Natural killer cell (primary cell): ENCODE results near the gene DEAF1. TPM values are rescaled to one million over a fixed set of nuclear protein-coding genes. Genes with fewer than 3 reads are reported as not detected.

Experiments
- ATAC-seq, 3 donors: fragments of 150-1000 bp in 2 of 3; fragments of 200-7000 bp in 1 of 3; cut with Tn5 transposase; 1 replicate in 1 of 3; 2 replicates in 2 of 3; pipeline ENCODE4 v1.10.0; 2021; ENCODE audit warnings: mild to moderate bottlenecking in 2 of 3, moderate library complexity in 2 of 3
- DNase-seq, 2 donors: peaks; one replicate each; pipeline versions ENCODE4 v3.0.0 to v3.0.0-alpha.2; 2013 to 2021; ENCODE audit warnings: mixed read lengths in 1 of 2
- H3K27ac ChIP-seq: one replicate; pipeline ENCODE4 v1.5.1; 2013; ENCODE audit warnings: mild to moderate bottlenecking, low read length
- H3K27me3 ChIP-seq: one replicate; pipeline ENCODE4 v1.6.1; 2013; ENCODE audit warnings: low read length; ENCODE audit not compliant: control insufficient read depth, insufficient read depth
- H3K36me3 ChIP-seq: one replicate; pipeline ENCODE4 v1.6.1; 2013; ENCODE audit warnings: low read length; ENCODE audit not compliant: control insufficient read depth, insufficient read depth
- H3K4me1 ChIP-seq: one replicate; pipeline ENCODE4 v1.6.1; 2013; ENCODE audit warnings: low read length; ENCODE audit not compliant: control insufficient read depth, insufficient read depth
- H3K4me3 ChIP-seq: one replicate; pipeline ENCODE4 v1.5.1; 2013; ENCODE audit warnings: low read length
- H3K9me3 ChIP-seq: one replicate; pipeline ENCODE4 v1.6.1; 2013; ENCODE audit warnings: low read length; ENCODE audit not compliant: control insufficient read depth, insufficient read depth
- H3K27ac Mint-ChIP-seq, 2 donors: one replicate each; pipeline ENCODE4 v1.8.0; 2022; ENCODE audit warnings: mild to moderate bottlenecking in 2 of 2, mixed read lengths in 2 of 2, moderate library complexity in 1 of 2
- H3K27me3 Mint-ChIP-seq, 2 donors: one replicate each; pipeline ENCODE4 v1.8.0; 2022; ENCODE audit warnings: low read depth in 2 of 2, mixed read lengths in 2 of 2
- H3K36me3 Mint-ChIP-seq: one replicate; pipeline ENCODE4 v1.8.0; 2022; ENCODE audit warnings: mixed read lengths
- H3K4me1 Mint-ChIP-seq, 2 donors: one replicate each; pipeline ENCODE4 v1.8.0; 2022; ENCODE audit warnings: mixed read lengths in 2 of 2
- H3K4me3 Mint-ChIP-seq: one replicate; pipeline ENCODE4 v1.8.0; 2022; ENCODE audit warnings: mild to moderate bottlenecking, moderate library complexity, mixed read lengths
- H3K9me3 Mint-ChIP-seq, 2 donors: one replicate each; pipeline ENCODE4 v1.8.0; 2022; ENCODE audit warnings: mixed read lengths in 2 of 2
- WGBS: methylation state at CpG from one replicate; pipeline ENCODE4 v1.1.7; 2013; ENCODE audit warnings: missing lambda C conversion rate; ENCODE audit not compliant: insufficient coverage; 5-methylcytosine and 5-hydroxymethylcytosine counted together
- intact Hi-C: fragments of 100-400 bp; cut with micrococcal nuclease; formaldehyde crosslinking; loops from one replicate; pipeline ENCODE4 v1.14.2; 2022
- total RNA-seq, 4 donors: library from RNA; stranded (reverse); fragments of 120-200 nt in 1 of 4; gene quantifications; one replicate each; pipeline versions ENCODE4 v1.2.3 to v1.2.4, GENCODE V29; 2013 to 2022
- TF ChIP-seq, protein P1 (sequence below): fragments of 200-600 bp; IDR thresholded peaks from one replicate; pipeline ENCODE4 v1.8.0; 2022; ENCODE audit warnings: antibody characterized with exemption

Gene DEAF1
- total RNA-seq, 3 donors from 2014 or later (not counting 1 experiment from before 2014, with no cell fraction given), result 25.9 to 26.9 (median 26.8) TPM

DNA sequence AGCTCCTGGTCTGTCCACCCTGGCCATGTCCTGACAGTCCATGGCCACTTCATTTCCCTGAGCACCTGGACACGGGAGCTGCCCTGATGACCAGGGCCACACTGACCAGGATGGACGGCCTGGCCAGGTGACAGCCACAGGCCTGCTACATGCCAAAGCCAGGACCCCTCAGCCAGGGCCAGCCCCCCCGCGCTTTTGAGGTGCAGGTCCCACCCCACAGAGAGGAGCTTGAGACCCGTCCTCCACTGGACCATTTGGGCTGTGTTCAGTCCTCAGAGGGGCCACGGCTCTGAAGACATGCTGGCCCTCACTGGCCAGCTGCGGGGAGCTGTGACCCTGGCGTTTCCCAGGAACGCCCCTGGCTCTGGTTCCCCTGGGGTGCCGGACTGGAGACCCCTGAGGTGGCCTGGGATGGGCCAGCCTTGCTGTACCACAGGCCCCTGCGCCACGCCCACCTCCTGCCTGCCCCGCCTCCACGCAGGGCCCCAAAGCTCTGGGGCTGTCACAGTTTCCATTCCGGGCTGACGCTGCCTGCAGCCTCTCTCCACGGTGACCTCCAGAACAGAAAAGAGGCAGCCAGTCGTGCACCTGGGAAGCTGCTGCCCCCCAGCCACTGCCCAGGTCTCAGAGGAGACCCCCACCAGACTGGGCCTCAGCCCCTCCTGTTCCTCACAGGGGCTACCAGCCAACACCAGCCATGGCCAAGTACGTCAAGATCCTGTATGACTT lies 29.2 kb upstream of the DEAF1 start:
- Histone ChIP-seq H3K4me3 (no peak overlapping the region), H3K27ac (no peak overlapping the region), H3K9me3 (no peaks in the 10 kb centered on the region), H3K27me3 (peaks cover 21% of the 10 kb centered on the region), H3K4me1 (peaks cover 54% of the 10 kb centered on the region), H3K36me3 (no peaks in the 10 kb centered on the region)
- Mint-ChIP-seq H3K27ac (no peak overlapping the region), H3K9me3 (no peaks in the 10 kb centered on the region), H3K4me3 (no peak overlapping the region), H3K36me3 (no peaks in the 10 kb centered on the region), H3K27me3 (peaks cover 7 to 24% of the 10 kb centered on the region in 2 donors), H3K4me1 (peaks cover 6 to 21% of the 10 kb centered on the region in 2 donors)
- TF ChIP-seq, protein P1, sequence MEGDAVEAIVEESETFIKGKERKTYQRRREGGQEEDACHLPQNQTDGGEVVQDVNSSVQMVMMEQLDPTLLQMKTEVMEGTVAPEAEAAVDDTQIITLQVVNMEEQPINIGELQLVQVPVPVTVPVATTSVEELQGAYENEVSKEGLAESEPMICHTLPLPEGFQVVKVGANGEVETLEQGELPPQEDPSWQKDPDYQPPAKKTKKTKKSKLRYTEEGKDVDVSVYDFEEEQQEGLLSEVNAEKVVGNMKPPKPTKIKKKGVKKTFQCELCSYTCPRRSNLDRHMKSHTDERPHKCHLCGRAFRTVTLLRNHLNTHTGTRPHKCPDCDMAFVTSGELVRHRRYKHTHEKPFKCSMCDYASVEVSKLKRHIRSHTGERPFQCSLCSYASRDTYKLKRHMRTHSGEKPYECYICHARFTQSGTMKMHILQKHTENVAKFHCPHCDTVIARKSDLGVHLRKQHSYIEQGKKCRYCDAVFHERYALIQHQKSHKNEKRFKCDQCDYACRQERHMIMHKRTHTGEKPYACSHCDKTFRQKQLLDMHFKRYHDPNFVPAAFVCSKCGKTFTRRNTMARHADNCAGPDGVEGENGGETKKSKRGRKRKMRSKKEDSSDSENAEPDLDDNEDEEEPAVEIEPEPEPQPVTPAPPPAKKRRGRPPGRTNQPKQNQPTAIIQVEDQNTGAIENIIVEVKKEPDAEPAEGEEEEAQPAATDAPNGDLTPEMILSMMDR, result no peak
- intact Hi-C loops, result loop anchor here (10.0 kb wide), 2 partner anchors 69 to 109 kb away; partner anchors contain the start of gene IRF7
- 82% methylated on average over 19 of the region's 19 CpGs for WGBS
- ATAC-seq (no peak), DNase-seq (peak in 1 of 2 donors; percentile 11)

DNA sequence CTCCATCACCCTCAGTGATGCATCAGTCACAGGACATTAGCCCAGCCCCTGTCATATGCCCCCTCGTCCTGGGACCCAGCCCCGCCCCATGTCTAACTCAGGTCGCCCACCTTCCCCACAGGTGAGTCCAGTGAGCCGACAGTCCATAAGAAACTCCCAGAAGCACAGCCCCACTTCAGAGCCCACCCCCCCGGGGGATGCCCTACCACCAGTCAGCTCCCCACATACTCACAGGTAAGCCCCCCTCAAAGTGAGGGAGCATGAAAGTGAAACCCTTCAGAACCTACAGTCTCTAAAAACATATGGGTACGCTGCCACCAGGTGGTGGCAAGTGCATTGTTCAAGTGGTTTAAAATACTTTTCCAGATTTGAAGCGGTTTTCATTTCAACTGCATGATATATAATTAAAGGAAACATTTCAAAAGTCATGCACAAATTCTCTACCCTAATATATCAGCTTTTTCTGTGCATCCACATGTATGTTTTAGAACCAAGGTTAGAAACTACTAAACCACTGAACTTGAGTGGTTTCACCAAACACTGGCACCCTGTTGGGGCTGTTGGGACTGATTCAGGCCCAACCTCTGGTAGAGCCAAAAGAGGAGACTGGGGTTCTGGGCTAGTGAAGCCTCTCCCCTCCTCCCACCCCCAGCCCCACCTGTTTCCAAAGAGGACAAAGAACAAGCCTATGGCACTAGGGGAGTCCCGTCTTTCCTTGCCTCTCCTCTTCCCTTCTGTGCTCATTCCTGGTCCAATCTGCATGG lies 28.3 kb upstream of the DEAF1 start:
- Histone ChIP-seq H3K36me3 (no peaks in the 10 kb centered on the region), H3K9me3 (no peaks in the 10 kb centered on the region), H3K27me3 (peaks cover 21% of the 10 kb centered on the region), H3K27ac (no peak overlapping the region), H3K4me3 (no peak overlapping the region), H3K4me1 (peaks cover 52% of the 10 kb centered on the region)
- Mint-ChIP-seq H3K4me1 (peaks cover 6 to 21% of the 10 kb centered on the region in 2 donors), H3K36me3 (no peaks in the 10 kb centered on the region), H3K27ac (peak overlapping the region in 1 of 2 donors; percentile 70), H3K4me3 (peak overlapping the region; percentile 87), H3K9me3 (no peaks in the 10 kb centered on the region), H3K27me3 (peaks cover 7 to 26% of the 10 kb centered on the region in 2 donors)
- TF ChIP-seq, protein P1, result peak; percentile 68
- intact Hi-C loops, result loop anchor here (1.0 to 10.0 kb wide), 4 partner anchors 27 to 168 kb away; partner anchors contain the start of gene IRF7
- WGBS, result 67% methylated on average over 6 of the region's 8 CpGs
- ATAC-seq, result peak; percentile 55 to 64 (median 61)
- DNase-seq, result peak; percentile 54 to 83

DNA sequence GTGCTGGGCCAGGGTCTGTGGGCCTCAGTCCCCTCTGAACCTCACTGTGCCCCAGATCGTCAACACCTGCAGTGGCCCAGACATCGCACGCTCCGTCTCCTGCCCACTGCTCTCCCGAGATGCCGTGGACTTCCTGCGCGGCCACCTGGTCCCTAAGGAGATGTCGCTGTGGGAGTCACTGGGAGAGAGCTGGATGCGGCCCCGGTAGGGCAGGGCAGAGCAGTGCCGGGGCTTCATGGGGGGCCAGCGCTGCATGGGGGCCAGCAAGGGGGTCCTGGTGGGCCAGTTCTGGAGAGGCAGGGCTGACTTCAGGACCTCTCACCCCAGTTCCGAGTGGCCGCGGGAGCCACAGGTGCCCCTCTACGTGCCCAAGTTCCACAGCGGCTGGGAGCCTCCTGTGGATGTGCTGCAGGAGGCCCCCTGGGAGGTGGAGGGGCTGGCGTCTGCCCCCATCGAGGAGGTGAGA lies 27.4 kb upstream of the DEAF1 start:
- Mint-ChIP-seq H3K9me3 (no peaks in the 10 kb centered on the region), H3K4me1 (peaks cover 6 to 21% of the 10 kb centered on the region in 2 donors), H3K4me3 (no peak overlapping the region), H3K27me3 (peaks cover 7 to 26% of the 10 kb centered on the region in 2 donors), H3K36me3 (no peaks in the 10 kb centered on the region), H3K27ac (no peak overlapping the region)
- H3K4me1 ChIP-seq, result peaks cover 43% of the 10 kb centered on the region
- intact Hi-C loops, result loop anchor here (2.0 to 10.0 kb wide), 3 partner anchors 26 to 108 kb away; partner anchors contain the start of gene IRF7
- H3K36me3 ChIP-seq, result no peaks in the 10 kb centered on the region
- no peak overlapping the region for H3K27ac ChIP-seq
- WGBS, result 63% methylated on average over 18 of the region's 20 CpGs
- ATAC-seq (no peak), DNase-seq (peak in 1 of 2 donors; percentile 7)
- H3K4me3 ChIP-seq, result no peak overlapping the region
- TF ChIP-seq, protein P1, result no peak
- H3K27me3 ChIP-seq, result peaks cover 21% of the 10 kb centered on the region
- H3K9me3 ChIP-seq, result no peaks in the 10 kb centered on the region
